TTC549 (cell line): ENCODE measurements around the gene HMX3.
"Not testable (repeated sequence)": the region's sequence is repeated elsewhere in the genome, so short reads cannot be mapped to it uniquely, and the experiment has no call there.

Experiments
- FAIRE-seq: peaks from 2 replicates; lab custom pipeline; 2012; peaks lifted over from hg19 to GRCh38; lab: Jason Lieb, UNC

Gene HMX3

GRCh38 chr10:123175389-123176387, 39.9 kb downstream of the HMX3 start:
- no peak for FAIRE-seq

DNA sequence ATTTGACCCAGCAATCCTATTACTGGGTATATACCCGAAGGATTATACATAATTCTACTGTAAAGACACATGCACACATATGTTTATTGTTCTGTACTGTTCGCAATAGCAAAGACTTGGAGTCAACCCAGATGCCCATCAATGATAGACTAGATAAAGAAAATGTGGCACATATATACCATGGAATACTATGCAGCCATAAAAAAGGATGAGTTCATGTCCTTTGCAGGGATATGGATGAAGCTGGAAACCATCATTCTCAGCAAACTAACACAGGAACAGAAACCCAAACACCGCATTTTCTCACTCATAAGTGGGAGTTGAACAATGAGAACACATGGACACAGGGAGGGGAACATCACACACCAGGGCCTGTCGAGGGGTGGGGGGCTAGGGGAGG, 42.6 kb downstream of the HMX3 start:
- not testable (repeated sequence) for FAIRE-seq

DNA sequence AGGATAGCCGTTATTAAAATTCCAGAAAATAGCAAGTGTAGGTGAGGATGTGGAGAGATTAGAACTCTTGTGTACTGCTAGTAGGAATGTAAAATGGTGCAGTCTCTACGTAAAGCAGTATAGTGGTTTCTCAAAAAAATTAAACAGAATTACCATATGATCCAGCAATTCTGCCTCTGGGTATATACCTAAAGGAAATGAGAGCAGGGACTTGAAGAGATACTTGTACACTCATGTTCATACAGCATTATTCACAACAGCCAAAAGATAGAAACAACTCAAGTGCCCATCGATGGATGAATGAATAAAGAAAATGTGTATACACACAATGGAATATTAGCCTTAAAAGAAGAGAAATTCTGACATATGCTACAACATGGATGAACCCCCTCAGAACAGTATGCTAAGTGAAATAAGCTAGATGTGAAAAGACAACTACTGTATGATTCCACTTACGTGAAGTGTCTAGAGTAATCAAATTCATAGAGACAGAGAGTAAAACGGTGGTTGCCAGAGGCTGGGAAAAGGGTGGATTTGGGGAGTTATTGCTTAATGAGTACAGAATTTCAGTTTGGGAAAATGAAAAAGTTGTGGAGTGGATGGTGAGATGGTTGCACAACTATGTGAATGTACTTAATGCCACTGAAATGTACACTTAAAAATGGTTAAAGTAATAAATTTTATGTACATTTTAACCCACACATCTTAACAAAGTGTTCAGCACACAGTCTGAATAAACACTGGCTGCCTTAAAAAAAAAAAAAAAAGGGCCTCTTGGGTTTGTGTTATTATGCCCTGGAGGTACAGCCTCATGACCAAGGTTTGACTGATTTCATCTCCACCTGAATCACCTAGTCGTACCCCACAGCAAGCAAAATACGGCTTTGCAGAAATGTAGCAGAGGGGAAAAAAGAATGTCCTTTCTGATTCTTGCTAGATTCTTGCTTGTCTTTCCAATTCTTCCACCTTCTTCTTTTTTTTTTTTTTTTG, 44.6 kb downstream of the HMX3 start:
- no peak for FAIRE-seq

- FAIRE-seq, result no peak
Measured at GRCh38 chr10:123183724-123184123, 48.0 kb downstream of the HMX3 start.

- no peak for FAIRE-seq
Measured at GRCh38 chr10:123187781-123188180, 52.0 kb downstream of the HMX3 start.
